ENCODE results near the gene CRLF2.
"Not testable (repeated sequence)": the region's sequence is repeated elsewhere in the genome, so short reads cannot be mapped to it uniquely, and the experiment has no call there.

Gene CRLF2, protein sequence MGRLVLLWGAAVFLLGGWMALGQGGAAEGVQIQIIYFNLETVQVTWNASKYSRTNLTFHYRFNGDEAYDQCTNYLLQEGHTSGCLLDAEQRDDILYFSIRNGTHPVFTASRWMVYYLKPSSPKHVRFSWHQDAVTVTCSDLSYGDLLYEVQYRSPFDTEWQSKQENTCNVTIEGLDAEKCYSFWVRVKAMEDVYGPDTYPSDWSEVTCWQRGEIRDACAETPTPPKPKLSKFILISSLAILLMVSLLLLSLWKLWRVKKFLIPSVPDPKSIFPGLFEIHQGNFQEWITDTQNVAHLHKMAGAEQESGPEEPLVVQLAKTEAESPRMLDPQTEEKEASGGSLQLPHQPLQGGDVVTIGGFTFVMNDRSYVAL

DNA sequence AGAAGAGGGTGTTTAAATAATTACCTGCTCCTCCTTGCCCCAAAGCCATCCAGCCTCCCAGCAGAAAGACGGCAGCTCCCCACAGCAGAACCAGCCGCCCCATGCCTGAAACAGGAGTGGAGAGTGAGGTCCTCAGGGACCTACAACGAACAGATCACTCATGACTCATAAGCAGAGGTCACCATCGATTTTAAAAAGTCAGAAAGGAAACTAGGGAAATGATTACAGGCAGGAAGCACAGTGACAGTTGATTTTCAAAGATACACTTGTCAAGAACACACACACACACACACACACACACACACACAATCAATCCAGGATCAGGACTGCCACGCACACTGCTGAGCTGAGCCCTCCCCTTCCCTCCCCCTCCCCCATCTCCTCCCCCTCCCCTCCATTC lies at the start of gene CRLF2:
TSS of gene CRLF2 (minus strand) at position 118 of the 400 bp plus-strand sequence. CDS start at position 103, 15 bp downstream.
- no peak for DNase-seq (ENCODE audit: low spot score)

DNA sequence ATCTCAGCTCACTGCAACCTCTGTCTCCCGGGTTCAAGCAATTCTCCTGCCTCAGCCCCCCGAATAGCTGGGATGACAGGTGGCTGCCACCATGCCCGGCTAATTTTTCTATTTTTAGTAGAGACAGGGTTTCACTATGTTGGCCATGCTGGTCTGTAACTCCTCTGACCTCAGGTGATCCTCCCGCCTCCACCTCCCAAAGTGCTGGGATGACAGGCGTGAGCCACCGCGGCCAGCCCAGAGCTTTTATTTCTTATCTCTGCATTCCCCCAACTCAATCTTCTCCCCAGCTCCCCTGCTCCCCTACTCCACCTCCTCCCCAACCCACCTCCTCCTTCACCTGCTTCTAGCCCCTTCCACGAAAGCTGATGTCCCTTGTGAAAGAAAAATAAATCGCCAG lies 49.3 kb upstream of the CRLF2 start:
- not testable (repeated sequence) for DNase-seq (ENCODE audit: low spot score)

DNA sequence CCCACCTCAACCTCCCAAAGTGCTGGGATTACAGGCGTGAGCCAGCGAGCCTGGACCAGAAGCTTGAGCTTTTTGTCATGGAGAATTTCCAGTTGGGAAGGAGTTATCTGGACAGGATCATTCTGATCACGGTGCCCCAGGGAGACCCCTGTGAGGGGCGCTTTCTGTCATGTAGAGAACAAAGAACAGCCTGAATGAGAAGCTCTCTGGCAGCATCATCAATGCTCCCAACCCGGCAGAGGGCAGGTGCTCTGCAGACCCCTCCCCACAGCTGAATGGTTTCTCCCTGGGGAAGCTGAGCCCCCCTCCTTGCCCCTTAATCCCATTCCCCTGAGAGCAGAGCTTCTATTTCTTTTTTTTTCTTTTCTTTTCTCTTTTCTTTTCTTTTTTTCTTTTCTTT lies 48.8 kb upstream of the CRLF2 start:
- no peak for DNase-seq (ENCODE audit: low spot score)

DNA sequence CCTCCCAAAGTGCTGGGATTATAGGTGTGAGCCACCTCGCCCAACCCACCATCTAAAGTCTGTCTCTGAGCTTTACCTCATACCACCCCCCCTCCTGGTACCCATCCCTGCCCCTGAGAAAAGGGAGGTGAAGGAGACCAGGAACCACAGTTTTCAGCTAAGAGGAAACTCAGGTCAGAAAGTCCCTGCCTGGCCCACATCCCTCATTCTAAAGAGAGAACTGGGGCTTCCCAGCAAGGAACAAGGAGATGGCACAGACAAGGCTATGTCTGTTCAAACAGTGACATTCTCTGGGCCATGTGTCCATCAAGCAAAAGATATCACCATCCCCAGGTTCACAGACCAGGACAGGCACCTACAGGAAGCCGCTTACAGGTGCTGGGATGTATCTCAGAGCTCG lies 40.4 kb upstream of the CRLF2 start:
- DNase-seq (ENCODE audit: low spot score), result no peak

DNA sequence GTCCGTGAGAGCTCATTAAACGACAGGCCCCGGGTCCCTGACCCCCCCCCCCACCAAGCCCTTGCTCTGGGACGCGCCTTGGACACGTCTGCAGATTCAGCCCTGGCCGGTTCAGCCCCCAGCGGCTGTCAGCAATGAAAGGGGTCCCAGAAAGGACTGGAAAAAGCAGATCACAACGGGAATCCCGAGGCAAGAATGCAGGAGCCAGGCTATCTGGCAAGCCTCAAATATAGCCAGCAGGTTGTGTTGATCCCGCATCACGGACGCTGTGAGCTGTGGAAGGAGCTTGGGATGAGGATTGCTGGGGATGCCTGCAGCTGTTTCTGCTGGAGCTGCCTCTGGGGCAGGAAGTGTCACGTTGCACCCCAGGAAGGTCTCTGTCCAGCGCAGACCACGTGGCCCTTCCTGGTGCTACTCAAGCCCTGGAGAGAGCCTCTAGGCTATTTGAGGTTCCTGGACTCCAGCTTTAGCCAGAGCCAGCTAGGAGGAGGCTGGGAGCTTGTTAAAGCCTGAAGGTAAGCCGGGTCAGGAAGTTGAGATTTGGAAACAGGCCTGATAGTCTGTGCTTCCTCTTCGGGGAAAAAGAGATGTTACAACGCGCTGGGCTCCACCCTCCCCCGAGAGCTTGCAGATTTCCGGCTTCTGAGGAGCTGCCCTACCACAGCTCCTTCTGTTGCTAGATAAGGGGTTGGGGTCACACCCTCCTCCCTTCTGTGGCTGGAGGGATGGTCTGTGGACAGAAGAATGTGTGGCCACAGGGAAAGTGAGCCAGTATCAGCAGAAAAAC lies 36.8 kb upstream of the CRLF2 start:
- DNase-seq (ENCODE audit: low spot score), result peak; percentile 4

DNA sequence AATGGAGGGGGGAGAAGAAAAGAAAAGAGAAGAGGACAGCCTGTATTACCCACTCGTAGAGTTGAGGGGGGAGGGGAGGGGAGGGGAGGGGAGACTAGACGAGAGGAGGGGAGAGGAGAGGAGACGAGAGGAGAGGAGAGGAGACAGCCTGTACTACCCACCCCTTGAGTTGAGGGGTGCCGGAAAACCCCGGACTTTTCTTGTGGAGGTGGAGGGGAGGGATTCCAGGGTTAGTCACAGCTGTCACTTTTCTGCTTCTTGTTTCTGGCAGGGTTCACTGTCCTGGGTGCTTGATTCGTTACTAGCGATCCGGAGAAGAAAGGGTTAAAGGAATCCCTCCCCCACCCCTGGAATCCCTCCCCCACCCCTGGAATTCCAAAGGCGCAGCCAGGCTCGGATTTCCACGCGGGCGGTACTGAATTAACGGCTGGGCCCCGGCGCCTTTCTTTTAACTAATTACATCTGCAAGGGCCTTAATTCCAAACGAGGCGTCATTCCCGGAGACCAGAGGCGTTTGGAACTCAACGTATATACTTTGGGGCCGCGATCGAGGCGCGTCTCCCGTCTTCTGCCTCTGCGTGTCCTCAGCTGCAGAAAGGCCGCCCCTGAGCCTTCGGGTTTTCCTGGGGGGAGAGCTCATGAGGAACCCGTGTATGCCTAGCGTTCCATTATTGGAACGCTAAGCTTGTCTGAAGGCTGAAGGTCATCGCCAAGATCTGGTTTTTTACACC lies 36.0 kb upstream of the CRLF2 start:
- DNase-seq (ENCODE audit: low spot score), result no peak

- DNase-seq (ENCODE audit: low spot score), result peak; percentile 26
These were observed 34.4 kb upstream of the CRLF2 start for GRCh38 chrX:1246816-1247215.

GRCh38 chrX:1244164-1245076 lies 32.0 kb upstream of the CRLF2 start:
- DNase-seq (ENCODE audit: low spot score), result no peak

- DNase-seq (ENCODE audit: low spot score), result no peak
These were observed 30.5 kb upstream of the CRLF2 start for GRCh38 chrX:1242891-1243402.

DNA sequence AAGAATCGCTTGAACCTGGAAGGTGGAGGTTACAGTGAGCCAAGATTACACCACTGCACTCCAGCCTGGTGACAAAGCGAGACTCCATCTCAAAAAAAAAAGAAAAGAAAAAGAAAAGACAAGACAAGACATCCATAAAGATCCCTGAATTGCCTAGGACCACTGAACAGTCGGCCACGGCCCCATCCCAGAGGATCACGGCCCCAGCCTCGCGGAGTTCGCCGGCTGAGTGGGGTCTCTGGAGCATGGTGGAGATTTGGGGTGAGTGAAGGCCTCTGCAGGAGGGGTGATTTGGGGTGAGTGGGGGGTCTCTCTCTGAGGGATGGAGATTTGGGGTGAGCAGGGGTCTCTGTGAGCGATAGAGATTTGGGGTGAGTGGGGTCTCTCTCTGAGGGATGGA lies 28.1 kb upstream of the CRLF2 start:
- DNase-seq (ENCODE audit: low spot score), result not testable (repeated sequence)

DNA sequence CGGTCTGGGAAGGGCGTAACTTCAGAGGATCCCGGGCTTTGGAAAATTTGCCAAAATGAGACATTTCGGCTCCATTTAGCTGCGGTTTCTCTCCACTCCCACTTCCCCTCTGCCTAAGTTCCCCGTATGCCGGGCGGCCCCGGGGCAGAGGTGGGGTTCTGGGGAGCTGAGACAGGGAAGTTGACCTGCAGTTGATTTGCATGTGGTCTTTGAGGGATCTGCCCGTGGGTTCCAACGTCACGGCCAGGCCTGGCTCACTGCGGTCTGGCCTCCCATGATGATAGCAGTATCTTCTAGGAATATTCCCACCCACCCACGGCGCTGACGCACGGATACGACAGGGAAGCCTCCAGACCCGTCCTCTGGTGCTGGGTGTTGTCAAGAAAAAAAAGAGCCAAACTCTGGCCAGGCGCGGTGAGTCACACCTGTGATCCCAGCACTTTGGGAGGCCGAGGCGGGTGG lies 27.3 kb upstream of the CRLF2 start:
- no peak for DNase-seq (ENCODE audit: low spot score)

GRCh38 chrX:1231850-1232465 lies 19.5 kb upstream of the CRLF2 start:
- DNase-seq (ENCODE audit: low spot score), result no peak

DNA sequence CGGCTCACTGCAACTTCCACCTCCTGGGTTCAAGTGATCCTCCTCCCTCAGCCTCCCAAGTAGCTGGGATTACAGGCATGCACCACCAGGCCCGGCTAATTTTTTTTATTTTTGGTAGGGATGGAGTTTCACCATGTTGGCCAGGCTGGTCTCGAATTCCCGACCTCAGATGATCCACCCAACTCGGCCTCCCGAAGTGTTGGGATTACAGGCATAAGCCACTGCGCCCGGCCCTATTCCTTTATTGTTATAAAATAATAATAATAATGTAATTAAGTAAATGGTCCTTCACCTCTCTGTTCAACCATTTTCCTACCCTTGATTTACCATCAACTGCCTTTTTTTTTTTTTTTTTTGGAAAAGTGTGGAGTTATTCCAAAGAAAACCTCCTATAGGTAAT lies 15.7 kb upstream of the CRLF2 start:
- not testable (repeated sequence) for DNase-seq (ENCODE audit: low spot score)

DNA sequence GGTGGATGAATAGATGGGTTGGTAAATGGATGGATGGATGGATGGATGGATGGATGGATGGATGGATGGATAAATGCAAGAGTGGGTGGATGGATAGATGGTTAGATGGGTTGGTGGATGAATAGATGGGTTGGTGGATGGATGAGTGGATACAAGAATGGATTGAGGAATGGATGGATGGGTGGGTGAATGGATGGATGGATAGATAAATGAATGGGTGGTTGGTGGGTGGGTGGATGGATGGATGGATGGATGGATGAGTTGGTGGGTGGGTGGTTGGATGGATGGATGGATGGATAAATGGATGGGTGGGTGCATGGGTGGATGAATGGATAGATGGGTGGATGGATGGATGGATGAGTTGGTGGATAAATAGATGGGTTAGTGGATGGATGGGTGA lies 13.8 kb upstream of the CRLF2 start:
- DNase-seq (ENCODE audit: low spot score), result no peak

DNA sequence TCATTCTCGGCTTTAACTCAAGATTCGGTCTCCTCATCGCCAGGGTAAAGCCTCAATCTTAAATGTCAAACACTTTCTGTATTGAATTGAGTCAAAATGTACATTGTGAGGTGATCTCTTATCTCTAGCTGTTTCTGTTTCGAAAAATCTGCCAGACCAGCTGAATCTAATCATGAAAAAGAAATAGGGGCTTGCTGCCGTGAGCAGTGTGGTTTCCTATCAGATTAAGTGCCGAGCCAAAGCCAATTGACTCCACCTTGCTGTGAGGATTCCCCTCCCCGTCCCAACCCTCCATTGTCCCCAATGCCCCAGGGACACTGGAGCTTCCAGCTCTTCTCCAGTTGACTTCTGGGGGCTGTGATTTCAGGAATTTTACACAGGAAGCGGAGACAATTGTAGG lies 12.5 kb upstream of the CRLF2 start:
- DNase-seq (ENCODE audit: low spot score), result no peak

- DNase-seq (ENCODE audit: low spot score), result no peak
These were observed 10.8 kb upstream of the CRLF2 start for GRCh38 chrX:1223242-1223600.

DNA sequence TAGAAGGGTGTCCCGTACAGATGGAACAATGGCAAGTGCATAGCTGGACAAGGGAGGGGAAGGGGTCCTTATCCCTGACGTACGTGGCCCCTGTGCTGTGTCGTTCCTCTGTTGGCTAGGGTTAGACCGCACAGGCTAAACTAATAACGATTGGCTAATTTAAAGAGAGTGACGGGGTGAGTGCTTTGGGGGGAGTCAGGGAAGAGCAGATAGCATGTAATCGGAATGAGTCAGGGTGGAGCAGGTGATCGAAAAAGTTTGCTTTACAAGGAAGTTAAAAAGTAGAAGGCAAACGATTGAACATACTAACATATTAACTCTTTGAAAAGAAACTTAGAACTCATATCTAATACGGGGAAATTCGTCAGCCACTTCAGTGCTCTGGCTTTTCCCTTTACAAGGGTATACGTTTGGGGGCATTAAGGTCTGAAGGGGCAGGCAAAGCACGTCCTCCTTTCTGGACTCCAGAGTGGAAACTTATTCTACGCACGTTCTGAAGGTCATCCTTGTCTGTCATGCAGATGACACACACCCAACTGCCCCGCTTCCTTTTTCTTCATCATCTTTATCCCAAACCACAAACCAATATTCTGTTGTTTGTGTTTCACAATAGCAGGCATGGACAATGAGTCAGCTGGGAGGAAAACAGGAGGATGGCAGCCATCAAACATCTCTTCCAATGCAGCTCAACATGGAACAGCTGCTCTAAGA lies 10.2 kb upstream of the CRLF2 start:
- no peak for DNase-seq (ENCODE audit: low spot score)

GRCh38 chrX:1221296-1221845 lies 8.9 kb upstream of the CRLF2 start:
- no peak for DNase-seq (ENCODE audit: low spot score)

GRCh38 chrX:1218286-1218685 lies 5.8 kb upstream of the CRLF2 start:
- DNase-seq (ENCODE audit: low spot score), result no peak

Measured in HuH-7.5 (cell line).